Stimulated activated naive CD4-positive, alpha-beta T cell (primary cell): ENCODE results near the gene SEC24B.
"Not testable (repeated sequence)": the region's sequence is repeated elsewhere in the genome, so short reads cannot be mapped to it uniquely, and the experiment has no call there.

Experiments used
- DNase-seq, 6 experiments: peaks; one replicate each; lab custom pipeline; 2025; lab: John Stamatoyannopoulos, UW

The SEC24B gene

GRCh38 chr4:109506890-109507289, 73.3 kb downstream of the SEC24B start:
- DNase-seq: no peak

GRCh38 chr4:109510687-109511086, 77.1 kb downstream of the SEC24B start:
- no peak for DNase-seq

- no peak for DNase-seq
These were observed 77.8 kb downstream of the SEC24B start for GRCh38 chr4:109511414-109511813.

- not testable (repeated sequence) for DNase-seq
These were observed 79.8 kb downstream of the SEC24B start for GRCh38 chr4:109513368-109513767.

- DNase-seq: no peak
These were observed 98.6 kb downstream of the SEC24B start for GRCh38 chr4:109532182-109532581.

- no peak for DNase-seq
These were observed 111.8 kb downstream of the SEC24B start for GRCh38 chr4:109545401-109545800.

- no peak for DNase-seq
These were observed 113.8 kb downstream of the SEC24B start for GRCh38 chr4:109547394-109547793.

- no peak for DNase-seq
These were observed 115.0 kb downstream of the SEC24B start for GRCh38 chr4:109548655-109549054.

GRCh38 chr4:109552237-109552636, 118.6 kb downstream of the SEC24B start:
- no peak for DNase-seq

GRCh38 chr4:109553130-109553529, 119.5 kb downstream of the SEC24B start:
- no peak for DNase-seq

GRCh38 chr4:109554971-109555370, 121.4 kb downstream of the SEC24B start:
- DNase-seq: no peak

GRCh38 chr4:109557433-109557832, 123.8 kb downstream of the SEC24B start:
- DNase-seq: no peak

- peak in 4 of 6 experiments; percentile 3 to 12 (median 6) for DNase-seq
These were observed 124.5 kb downstream of the SEC24B start for GRCh38 chr4:109558095-109558494.

- DNase-seq: peak in 3 of 6 experiments; percentile 46 to 78 (median 60)
These were observed 126.0 kb downstream of the SEC24B start for GRCh38 chr4:109559625-109559982.

- DNase-seq: peak; percentile 84 to 94 (median 92)
These were observed 126.5 kb downstream of the SEC24B start, which contains the start of gene MCUB for GRCh38 chr4:109559983-109560686. Gene MCUB (plus strand): TSS chr4:109560246. CDS start chr4:109560338, 92 bp downstream.

GRCh38 chr4:109560687-109561461, 127.3 kb downstream of the SEC24B start:
- peak; percentile 47 to 81 (median 72) for DNase-seq

GRCh38 chr4:109562457-109563239, 129.0 kb downstream of the SEC24B start:
- DNase-seq: no peak

- DNase-seq: no peak
These were observed 137.9 kb downstream of the SEC24B start for GRCh38 chr4:109571494-109571893.

- no peak for DNase-seq
These were observed 138.5 kb downstream of the SEC24B start for GRCh38 chr4:109572154-109572553.

- DNase-seq: peak in 5 of 6 experiments; percentile 4 to 54 (median 7)
These were observed 140.8 kb downstream of the SEC24B start for GRCh38 chr4:109574443-109574850.

- no peak for DNase-seq
These were observed 141.6 kb downstream of the SEC24B start for GRCh38 chr4:109574931-109575804.
